Measurements from ENCODE around the gene BPIFB6.

Gene BPIFB6
- total RNA-seq = 0 reads per million in 3 experiments

DNA sequence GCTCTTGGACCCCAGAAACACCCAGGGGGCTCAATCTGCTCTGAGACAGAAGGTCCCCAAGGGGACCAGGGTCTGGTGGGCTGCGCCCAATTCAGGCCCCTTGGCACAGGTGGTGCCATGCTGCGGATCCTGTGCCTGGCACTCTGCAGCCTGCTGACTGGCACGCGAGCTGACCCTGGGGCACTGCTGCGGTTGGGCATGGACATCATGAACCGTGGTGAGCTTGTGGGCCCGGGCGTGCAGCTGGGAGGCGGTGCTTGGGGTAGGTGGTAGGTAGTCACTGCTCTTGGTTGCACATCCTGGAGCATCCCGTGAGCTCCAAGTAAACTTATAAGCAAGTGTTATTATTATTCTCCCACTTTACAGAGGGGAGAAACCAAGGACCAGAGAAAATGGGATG lies at the start of gene BPIFB6:
TSS of gene BPIFB6 (plus strand) at position 118 of the 400 bp plus-strand sequence. CDS start at position 118, 0 bp downstream.
- DNase-seq = no peak

DNA sequence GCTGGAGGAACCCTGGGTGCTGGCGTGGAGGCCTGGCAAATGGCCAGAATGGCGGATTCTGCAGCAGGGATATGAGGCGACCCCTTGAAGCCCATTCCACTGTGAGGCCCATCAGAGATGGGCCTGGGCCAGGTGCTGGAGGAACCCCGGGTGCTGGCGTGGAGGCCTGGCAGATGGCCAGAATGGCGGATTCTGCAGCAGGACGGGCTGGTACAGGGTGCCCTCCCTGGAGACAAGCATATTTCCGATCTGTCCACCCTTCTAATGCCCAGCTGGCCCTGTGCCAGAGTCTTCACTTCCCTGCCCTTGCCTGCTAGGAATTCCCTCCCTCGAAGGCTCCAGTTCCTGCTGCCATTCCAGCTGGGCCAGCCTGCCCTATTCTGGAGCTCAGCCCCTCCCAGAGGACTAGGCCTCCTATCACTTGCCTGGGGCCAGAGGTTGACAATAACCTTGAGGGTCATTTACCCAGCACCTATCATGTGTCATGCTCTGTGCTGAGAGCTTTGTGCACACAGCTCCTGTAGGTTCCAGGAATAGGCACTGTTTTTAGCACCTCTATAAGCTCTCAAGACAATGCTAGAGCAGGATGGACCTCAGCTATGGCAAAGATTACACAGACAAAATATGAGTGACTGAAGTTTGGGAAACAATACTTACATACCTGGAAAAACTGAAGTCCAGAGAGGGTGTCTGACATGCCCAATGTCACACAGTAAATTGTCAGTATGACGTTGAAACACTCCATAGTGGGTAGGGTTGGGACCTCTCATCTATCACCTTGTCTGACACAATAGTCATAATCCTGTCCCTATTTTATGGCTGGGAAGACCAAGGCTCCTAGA lies 48.6 kb upstream of the BPIFB6 start:
- DNase-seq = no peak

DNA sequence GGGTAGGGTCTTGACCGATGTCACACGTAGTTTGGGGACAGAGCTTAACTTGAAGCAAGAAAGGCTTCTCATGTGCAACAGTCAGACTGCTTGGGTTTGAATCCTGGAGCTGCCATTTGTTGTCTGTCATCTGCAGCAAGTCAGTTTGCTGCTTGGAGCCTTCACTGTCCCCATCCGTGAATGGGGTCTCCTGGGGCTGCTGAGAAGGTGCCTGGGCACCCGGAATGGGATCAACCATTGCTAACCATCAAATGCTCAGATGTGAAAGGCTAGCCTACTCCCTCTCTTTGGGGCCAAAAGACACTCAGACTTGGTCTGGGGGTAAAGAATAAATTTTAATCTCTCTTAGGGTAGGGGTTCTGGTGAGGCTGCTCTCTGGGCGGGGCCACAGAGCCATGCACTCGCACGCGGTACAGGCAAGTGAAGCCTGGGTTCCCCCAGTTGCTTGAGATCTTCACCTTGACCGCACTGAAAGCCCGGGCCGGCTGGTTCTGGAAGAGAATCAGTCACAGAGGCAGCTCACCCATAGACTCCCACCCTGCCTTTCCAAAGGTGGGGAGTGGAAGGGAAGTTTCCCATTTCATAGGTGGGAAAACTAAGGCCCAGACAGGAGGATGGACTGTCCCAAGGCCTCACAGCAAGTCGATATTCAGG lies 47.9 kb upstream of the BPIFB6 start:
- DNase-seq = no peak

- no peak for DNase-seq
These were observed 47.3 kb upstream of the BPIFB6 start for GRCh38 chr20:32984196-32984595.

- no peak for DNase-seq
These were observed 46.7 kb upstream of the BPIFB6 start for GRCh38 chr20:32984631-32985354.

- no peak for DNase-seq
These were observed 45.9 kb upstream of the BPIFB6 start for GRCh38 chr20:32985596-32985995.

GRCh38 chr20:32986331-32986966 lies 45.0 kb upstream of the BPIFB6 start:
- DNase-seq = no peak

- DNase-seq = no peak
These were observed 44.2 kb upstream of the BPIFB6 start for GRCh38 chr20:32987044-32987825.

DNA sequence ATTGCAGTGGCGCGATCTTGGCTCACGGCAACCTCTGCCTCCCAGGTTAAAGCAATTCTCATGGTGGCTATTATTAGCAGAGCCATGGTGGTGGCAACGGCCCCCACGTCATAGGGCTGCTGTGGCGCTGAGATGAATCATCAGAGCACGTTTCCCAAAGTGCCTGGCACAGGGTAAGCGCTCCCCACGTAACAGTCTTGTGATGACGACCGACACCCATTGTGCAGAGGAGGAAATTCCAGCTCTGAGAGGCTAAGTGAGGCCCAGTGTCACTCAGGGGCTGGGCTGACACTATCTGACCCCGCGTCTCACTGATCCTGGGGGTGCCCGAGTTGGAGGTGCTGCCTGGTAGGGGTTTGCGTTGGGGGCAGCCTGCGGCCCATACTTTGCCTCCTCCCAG lies 43.4 kb upstream of the BPIFB6 start:
- DNase-seq = no peak

GRCh38 chr20:32989507-32990283 lies 41.8 kb upstream of the BPIFB6 start:
- no peak for DNase-seq

GRCh38 chr20:32990426-32990825 lies 41.0 kb upstream of the BPIFB6 start:
- no peak for DNase-seq

DNA sequence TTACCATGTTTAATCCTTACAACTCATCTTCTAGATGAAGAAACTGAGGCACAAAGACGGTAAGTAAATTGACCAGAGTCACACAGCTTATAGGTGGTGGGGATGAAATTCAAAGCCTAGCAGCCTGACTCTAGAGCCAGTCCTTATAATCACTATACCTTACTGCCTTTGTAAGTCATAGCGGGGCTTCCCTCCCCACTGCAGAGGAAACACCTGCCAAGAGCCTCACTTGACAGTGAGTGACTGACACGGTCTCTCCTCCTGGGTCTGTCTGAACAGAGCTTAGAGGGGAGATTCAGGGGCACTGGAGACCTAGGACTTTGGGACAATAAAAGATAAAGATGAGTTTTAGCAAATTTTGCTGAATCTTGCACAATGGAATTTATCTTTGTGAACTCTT lies 40.1 kb upstream of the BPIFB6 start:
- DNase-seq = no peak

GRCh38 chr20:32991792-32992641 lies 39.4 kb upstream of the BPIFB6 start:
- DNase-seq = no peak

- no peak for DNase-seq
These were observed 37.9 kb upstream of the BPIFB6 start for GRCh38 chr20:32993496-32994050.

DNA sequence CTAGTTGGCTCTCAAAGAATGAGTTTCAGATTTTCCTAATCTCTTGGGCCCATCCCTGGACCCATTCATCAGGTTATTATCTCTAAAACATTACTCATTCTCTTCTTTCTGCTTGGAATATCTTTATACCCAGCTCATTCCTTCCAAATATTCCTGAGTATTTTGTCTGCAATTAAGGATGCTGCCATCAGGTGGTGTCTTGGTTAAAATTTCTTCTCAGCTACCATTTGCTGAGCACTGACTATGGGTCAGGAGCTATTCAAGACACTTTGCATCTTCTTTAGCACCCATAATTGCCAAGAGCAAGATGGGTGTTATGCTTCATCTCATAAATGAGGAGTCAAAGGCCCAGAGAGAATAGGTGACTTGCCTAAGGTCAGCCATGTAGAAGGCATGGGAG lies 35.6 kb upstream of the BPIFB6 start:
- no peak for DNase-seq

- DNase-seq = no peak
These were observed 34.0 kb upstream of the BPIFB6 start for GRCh38 chr20:32997431-32997830.

GRCh38 chr20:32999603-33000250 lies 31.7 kb upstream of the BPIFB6 start:
- no peak for DNase-seq

DNA sequence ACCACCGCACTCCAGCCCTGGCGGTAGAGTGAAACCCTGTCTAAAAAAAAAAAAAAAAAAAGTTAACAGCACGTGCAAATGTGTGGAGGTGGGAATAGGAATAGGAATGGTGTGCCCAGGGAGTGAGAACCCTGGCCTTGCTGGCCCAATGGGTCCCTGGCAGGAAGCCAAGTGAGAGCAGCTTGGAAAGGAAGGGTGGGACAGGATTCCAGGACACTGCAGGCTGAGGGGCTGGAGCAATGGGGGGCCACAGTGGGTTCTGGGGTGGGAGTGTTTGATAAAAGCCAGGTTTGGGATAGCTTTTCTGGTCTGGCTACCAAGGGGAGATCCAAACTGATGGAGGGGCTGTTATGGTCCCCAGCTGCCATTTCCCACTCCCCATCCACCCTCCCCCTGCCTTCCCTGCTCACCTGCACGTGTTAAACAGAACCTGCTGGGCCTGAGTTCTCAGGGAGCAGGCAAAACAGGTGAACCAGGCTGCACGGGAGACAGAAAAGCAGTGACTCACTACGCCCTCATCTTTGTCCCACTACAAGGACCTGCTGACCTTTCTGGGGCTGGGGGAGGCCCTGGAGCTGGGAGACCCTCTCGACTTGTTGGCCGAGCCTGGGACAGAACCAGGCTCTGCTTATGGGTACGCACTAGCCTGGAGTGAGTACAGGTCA lies 30.5 kb upstream of the BPIFB6 start:
- DNase-seq = no peak

Measured in central memory CD4-positive, alpha-beta T cell (primary cell).